Astrocyte (in vitro differentiated cells and primary cell): Measurements from ENCODE around the gene OSGEP. TPM values are rescaled to one million over a fixed set of nuclear protein-coding genes. Genes with fewer than 3 reads are reported as not detected.

Source experiments
- DNase-seq: peaks from one replicate; pipeline ENCODE4 v3.0.0-alpha.2; 2010; ENCODE audit warnings: low read depth
- FAIRE-seq: peaks from 2 replicates; lab custom pipeline; 2011; peaks lifted over from hg19 to GRCh38; lab: Jason Lieb, UNC
- H2AFZ ChIP-seq: 2 replicates; pipeline ENCODE4 v1.6.0; 2012; ENCODE audit warnings: low read depth, low read length, inconsistent platforms
- H3K27ac ChIP-seq: 2 replicates; pipeline ENCODE4 v1.5.1; 2011; ENCODE audit warnings: low read depth, low read length, inconsistent platforms
- H3K27me3 ChIP-seq: 2 replicates; pipeline ENCODE4 v1.6.0; 2011; ENCODE audit warnings: low read length, inconsistent platforms; ENCODE audit not compliant: insufficient read depth
- H3K36me3 ChIP-seq: 2 replicates; pipeline ENCODE4 v1.5.1; 2011; ENCODE audit warnings: low read length, inconsistent platforms; ENCODE audit not compliant: insufficient read depth
- H3K4me1 ChIP-seq: 2 replicates; pipeline ENCODE4 v1.5.1; 2011; ENCODE audit warnings: low read length, inconsistent platforms; ENCODE audit not compliant: insufficient read depth
- H3K4me2 ChIP-seq: 2 replicates; pipeline ENCODE4 v1.6.0; 2012; ENCODE audit warnings: low read length, inconsistent platforms
- H3K4me3 ChIP-seq: 2 replicates; pipeline ENCODE4 v1.5.1; 2011; ENCODE audit warnings: low read depth, mild to moderate bottlenecking, low read length, inconsistent platforms; ENCODE audit not compliant: insufficient read depth
- H3K79me2 ChIP-seq: 2 replicates; pipeline ENCODE4 v1.6.0; 2012; ENCODE audit warnings: mild to moderate bottlenecking, low read length, inconsistent platforms; ENCODE audit not compliant: insufficient read depth
- H3K9ac ChIP-seq: 2 replicates; pipeline ENCODE4 v1.6.0; 2012; ENCODE audit warnings: mild to moderate bottlenecking, low read length, inconsistent platforms
- H3K9me3 ChIP-seq: 2 replicates; pipeline ENCODE4 v1.5.1; 2012; ENCODE audit warnings: low read depth, mild to moderate bottlenecking, low read length, inconsistent platforms; ENCODE audit not compliant: insufficient read depth
- H4K20me1 ChIP-seq: 2 replicates; pipeline ENCODE4 v1.6.0; 2012; ENCODE audit warnings: low read length, inconsistent platforms; ENCODE audit not compliant: insufficient read depth
- H3K27ac Mint-ChIP-seq: one replicate; pipeline ENCODE4 v1.8.0; 2021; ENCODE audit warnings: mild to moderate bottlenecking, mixed read lengths; ENCODE audit not compliant: unreplicated experiment
- H3K27me3 Mint-ChIP-seq: one replicate; pipeline ENCODE4 v1.8.0; 2021; ENCODE audit warnings: low read depth, mixed read lengths; ENCODE audit not compliant: unreplicated experiment
- H3K36me3 Mint-ChIP-seq: one replicate; pipeline ENCODE4 v1.8.0; 2021; ENCODE audit warnings: low read depth, mixed read lengths; ENCODE audit not compliant: unreplicated experiment
- H3K4me1 Mint-ChIP-seq: one replicate; pipeline ENCODE4 v1.8.0; 2021; ENCODE audit warnings: low read depth, mixed read lengths; ENCODE audit not compliant: unreplicated experiment
- H3K4me3 Mint-ChIP-seq: one replicate; pipeline ENCODE4 v1.8.0; 2021; ENCODE audit warnings: mild to moderate bottlenecking, moderate library complexity, mixed read lengths; ENCODE audit not compliant: unreplicated experiment
- H3K9me3 Mint-ChIP-seq: one replicate; pipeline ENCODE4 v1.8.0; 2021; ENCODE audit warnings: mild to moderate bottlenecking, mixed read lengths; ENCODE audit not compliant: unreplicated experiment
- EZH2 ChIP-seq: IDR thresholded peaks from 2 replicates; pipeline ENCODE4 v1.6.1; 2012; ENCODE audit warnings: mild to moderate bottlenecking, low read length, inconsistent platforms; ENCODE audit not compliant: insufficient read depth
- total RNA-seq: library from RNA; stranded (reverse); gene quantifications from 2 replicates; pipeline ENCODE4 v1.2.1, GENCODE V29; 2021
- TF ChIP-seq, protein P1 (sequence below): IDR thresholded peaks from 2 replicates; pipeline ENCODE4 v1.5.1; 2011; ENCODE audit warnings: low read depth, mild to moderate bottlenecking, inconsistent platforms, low read length, moderate library complexity; ENCODE audit not compliant: insufficient read depth

The OSGEP gene
- total RNA-seq, 1 donor from 2014 or later, result 23.0 TPM

DNA sequence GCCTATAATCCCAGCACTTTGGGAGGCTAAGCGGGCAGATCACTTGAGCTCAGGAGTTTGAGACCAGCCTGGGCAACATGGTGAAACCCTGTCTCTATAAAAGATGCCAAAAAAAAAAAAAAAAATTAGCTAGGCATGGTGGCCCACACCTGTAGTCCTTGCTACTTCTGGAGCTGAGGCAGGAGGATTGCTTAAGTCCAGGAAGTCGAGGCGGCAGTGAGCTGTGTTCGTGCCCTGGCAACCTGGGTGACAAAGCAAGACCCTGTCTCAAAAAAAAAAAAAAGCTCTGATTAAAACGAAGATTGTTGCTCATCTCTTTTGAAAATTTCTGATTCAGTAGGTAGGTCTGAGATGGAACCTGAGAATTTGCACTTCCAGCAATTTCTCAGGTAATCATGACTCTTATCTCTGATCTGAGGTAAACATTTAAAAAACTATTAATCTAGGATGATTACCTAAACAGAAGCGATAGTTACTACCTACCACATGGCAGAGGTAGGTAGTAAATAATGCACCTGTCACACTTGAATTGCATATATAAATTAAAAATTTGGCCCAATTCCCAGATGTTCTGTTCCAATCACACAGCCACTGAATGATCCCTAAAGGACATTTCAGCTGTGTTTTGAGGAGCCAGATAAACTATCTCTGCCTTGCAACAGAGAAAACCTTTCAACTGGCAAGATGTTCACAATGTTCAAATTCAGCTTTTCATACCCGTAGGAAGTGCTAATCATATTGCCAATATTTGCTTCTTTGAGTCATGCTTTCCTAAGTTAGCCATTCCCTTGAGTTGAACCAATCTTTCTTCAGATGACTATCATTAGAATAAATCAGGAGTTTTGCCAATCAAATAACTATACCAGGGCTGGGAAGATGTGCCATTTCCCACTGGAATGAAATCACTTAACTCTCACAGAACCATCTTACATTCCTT is 37.1 kb downstream of the OSGEP start:
- DNase-seq (no peak), FAIRE-seq (no peak)
- Mint-ChIP-seq H3K4me3 (no peak overlapping the region), H3K9me3 (no peaks in the 10 kb centered on the region), H3K27me3 (peaks cover 5% of the 10 kb centered on the region), H3K4me1 (no peaks in the 10 kb centered on the region), H3K36me3 (no peaks in the 10 kb centered on the region), H3K27ac (no peak overlapping the region)
- H3K36me3 ChIP-seq, result no peaks in the 10 kb centered on the region
- H3K4me3 ChIP-seq, result no peak overlapping the region
- no peaks in the 10 kb centered on the region for H4K20me1 ChIP-seq
- H3K27ac ChIP-seq, result no peak overlapping the region
- no peak overlapping the region for H3K4me2 ChIP-seq
- no peaks in the 10 kb centered on the region for H3K9me3 ChIP-seq
- no peak overlapping the region for H3K9ac ChIP-seq
- H3K4me1 ChIP-seq, result peaks cover 4% of the 10 kb centered on the region
- no peak for TF ChIP-seq EZH2
- TF ChIP-seq, protein P1, sequence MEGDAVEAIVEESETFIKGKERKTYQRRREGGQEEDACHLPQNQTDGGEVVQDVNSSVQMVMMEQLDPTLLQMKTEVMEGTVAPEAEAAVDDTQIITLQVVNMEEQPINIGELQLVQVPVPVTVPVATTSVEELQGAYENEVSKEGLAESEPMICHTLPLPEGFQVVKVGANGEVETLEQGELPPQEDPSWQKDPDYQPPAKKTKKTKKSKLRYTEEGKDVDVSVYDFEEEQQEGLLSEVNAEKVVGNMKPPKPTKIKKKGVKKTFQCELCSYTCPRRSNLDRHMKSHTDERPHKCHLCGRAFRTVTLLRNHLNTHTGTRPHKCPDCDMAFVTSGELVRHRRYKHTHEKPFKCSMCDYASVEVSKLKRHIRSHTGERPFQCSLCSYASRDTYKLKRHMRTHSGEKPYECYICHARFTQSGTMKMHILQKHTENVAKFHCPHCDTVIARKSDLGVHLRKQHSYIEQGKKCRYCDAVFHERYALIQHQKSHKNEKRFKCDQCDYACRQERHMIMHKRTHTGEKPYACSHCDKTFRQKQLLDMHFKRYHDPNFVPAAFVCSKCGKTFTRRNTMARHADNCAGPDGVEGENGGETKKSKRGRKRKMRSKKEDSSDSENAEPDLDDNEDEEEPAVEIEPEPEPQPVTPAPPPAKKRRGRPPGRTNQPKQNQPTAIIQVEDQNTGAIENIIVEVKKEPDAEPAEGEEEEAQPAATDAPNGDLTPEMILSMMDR, result no peak
- no peak overlapping the region for H2AFZ ChIP-seq
- H3K79me2 ChIP-seq, result peaks cover under 1% of the 10 kb centered on the region
- no peaks in the 10 kb centered on the region for H3K27me3 ChIP-seq

DNA sequence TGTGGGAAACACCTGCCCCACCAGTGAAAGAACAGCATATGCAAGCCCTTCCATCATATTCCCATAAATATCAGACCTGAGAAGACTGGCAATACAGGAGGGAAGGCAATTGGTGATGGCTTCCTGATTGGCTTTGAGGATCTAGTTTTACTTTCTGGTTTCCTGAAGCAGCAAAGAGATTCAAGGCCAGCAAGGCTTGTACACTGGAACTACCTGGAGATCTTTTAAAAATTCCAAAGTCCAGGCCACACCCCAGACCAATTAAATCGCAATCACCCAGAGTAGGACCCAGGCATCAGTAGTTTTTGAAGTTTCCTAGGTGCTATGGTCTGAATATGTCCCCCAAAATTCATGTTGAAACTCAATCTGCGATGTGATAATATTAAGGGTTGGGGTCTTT is 38.4 kb downstream of the OSGEP start:
- Histone ChIP-seq H3K27me3 (no peaks in the 10 kb centered on the region), H3K27ac (no peak overlapping the region), H3K9ac (no peak overlapping the region), H3K4me2 (no peak overlapping the region), H3K4me3 (no peak overlapping the region), H3K4me1 (peaks cover 4% of the 10 kb centered on the region), H3K9me3 (no peaks in the 10 kb centered on the region), H2AFZ (peak overlapping the region; percentile 30), H3K36me3 (no peaks in the 10 kb centered on the region), H4K20me1 (peaks cover under 1% of the 10 kb centered on the region), H3K79me2 (peaks cover 14% of the 10 kb centered on the region)
- peaks cover 5% of the 10 kb centered on the region for H3K27me3 Mint-ChIP-seq
- H3K36me3 Mint-ChIP-seq, result no peaks in the 10 kb centered on the region
- no peak overlapping the region for H3K4me3 Mint-ChIP-seq
- DNase-seq, result no peak
- no peak overlapping the region for H3K27ac Mint-ChIP-seq
- no peak for FAIRE-seq
- H3K9me3 Mint-ChIP-seq, result no peaks in the 10 kb centered on the region
- no peaks in the 10 kb centered on the region for H3K4me1 Mint-ChIP-seq
- no peak for TF ChIP-seq EZH2
- TF ChIP-seq, protein P1, result no peak

DNA sequence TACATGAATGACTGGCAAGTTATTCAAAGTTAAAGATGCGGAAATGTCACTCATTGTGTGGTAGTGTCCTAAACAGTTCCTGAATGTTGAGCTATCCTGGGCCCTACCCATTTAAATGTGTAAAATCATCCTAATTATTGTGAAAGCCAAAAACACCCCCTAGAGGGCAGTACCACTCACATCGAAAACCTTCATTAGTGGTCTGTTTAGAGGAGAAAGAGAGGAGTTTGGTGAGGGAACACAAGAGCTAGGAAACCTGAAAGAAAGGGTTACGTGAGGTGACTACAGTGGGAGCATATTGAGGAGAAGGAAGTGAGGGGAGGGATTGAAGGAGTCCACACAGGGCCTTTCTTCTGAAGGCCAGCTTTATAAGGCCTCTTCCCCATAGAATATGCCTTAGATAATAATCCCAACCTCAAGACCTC is 38.8 kb downstream of the OSGEP start:
- Histone ChIP-seq H3K9me3 (no peaks in the 10 kb centered on the region), H3K79me2 (peaks cover 18% of the 10 kb centered on the region), H2AFZ (peak overlapping the region; percentile 30), H3K27me3 (no peaks in the 10 kb centered on the region), H3K4me2 (no peak overlapping the region), H3K27ac (no peak overlapping the region), H4K20me1 (peaks cover 4% of the 10 kb centered on the region), H3K36me3 (no peaks in the 10 kb centered on the region), H3K4me1 (peaks cover 4% of the 10 kb centered on the region), H3K4me3 (no peak overlapping the region), H3K9ac (no peak overlapping the region)
- no peak for FAIRE-seq
- Mint-ChIP-seq H3K4me1 (no peaks in the 10 kb centered on the region), H3K9me3 (no peaks in the 10 kb centered on the region), H3K27me3 (peaks cover 5% of the 10 kb centered on the region), H3K36me3 (no peaks in the 10 kb centered on the region), H3K4me3 (no peak overlapping the region), H3K27ac (no peak overlapping the region)
- TF ChIP-seq, protein P1, result peak; percentile 71
- TF ChIP-seq EZH2, result no peak
- peak; percentile 28 for DNase-seq
